ENCODE results near the gene SERPINB3.

DNA sequence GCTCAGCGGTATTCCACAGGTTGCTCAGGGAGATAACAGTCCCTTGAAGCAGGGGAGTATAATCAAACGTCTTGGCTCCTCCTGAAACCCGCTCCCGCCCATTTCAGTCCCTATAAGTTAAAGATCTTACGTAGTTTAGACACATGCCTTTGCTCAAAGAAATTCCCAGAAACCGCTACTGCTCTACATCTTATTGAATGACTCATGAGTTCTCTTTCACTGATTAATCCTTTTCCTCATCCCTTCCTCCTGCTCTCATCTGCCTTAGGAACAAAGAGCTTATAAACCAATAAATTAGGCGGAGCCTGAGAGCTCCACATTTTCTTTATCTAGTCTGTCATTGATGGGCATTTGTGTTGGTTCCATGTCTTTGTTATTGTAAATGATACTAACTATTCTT is 13.5 kb downstream of the SERPINB3 start:
- TF ChIP-seq, protein P1, sequence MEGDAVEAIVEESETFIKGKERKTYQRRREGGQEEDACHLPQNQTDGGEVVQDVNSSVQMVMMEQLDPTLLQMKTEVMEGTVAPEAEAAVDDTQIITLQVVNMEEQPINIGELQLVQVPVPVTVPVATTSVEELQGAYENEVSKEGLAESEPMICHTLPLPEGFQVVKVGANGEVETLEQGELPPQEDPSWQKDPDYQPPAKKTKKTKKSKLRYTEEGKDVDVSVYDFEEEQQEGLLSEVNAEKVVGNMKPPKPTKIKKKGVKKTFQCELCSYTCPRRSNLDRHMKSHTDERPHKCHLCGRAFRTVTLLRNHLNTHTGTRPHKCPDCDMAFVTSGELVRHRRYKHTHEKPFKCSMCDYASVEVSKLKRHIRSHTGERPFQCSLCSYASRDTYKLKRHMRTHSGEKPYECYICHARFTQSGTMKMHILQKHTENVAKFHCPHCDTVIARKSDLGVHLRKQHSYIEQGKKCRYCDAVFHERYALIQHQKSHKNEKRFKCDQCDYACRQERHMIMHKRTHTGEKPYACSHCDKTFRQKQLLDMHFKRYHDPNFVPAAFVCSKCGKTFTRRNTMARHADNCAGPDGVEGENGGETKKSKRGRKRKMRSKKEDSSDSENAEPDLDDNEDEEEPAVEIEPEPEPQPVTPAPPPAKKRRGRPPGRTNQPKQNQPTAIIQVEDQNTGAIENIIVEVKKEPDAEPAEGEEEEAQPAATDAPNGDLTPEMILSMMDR (optimal IDR thresholded peaks at IDR 0.05 in 1 of 3, IDR thresholded peaks at IDR 0.05 in 1 of 3, conservative IDR thresholded peaks at IDR 0.05 in 1 of 3; ENCODE audit: extremely low read depth in 1 of 3, insufficient read depth in 2 of 3, low read length in 3 of 3) = no peak
- TF ChIP-seq EZH2 (IDR thresholded peaks at IDR 0.05; ENCODE audit: low read length) = no peak

All from keratinocyte (primary cell).